NCI-H1092 (cell line): ENCODE measurements around the gene CCDC97.
"Not testable (repeated sequence)": the region's sequence is repeated elsewhere in the genome, so short reads cannot be mapped to it uniquely, and the experiment has no call there.

Experiments
- DNase-seq: peaks from one replicate; lab custom pipeline; 2025; lab: John Stamatoyannopoulos, UW

The CCDC97 gene

DNA sequence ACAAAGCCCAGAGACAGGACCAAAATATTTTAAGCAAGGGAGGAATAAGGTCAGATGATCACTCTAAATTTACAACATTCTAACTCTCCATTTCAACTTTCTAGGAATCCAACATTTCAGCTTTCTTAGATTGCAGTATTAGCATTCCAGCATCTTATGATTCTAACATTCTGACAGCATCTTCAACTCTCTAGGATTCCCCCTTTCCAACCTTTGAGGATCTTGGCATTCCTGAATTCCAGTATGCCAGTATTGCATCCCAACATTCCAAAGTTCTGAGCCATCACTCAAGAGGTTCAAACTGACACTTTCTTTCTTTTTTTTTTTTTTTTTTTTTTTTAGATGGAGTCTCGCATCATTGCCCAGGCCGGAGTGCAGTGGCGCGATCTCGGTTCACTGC, 30.0 kb downstream of the CCDC97 start:
- DNase-seq, result no peak

DNA sequence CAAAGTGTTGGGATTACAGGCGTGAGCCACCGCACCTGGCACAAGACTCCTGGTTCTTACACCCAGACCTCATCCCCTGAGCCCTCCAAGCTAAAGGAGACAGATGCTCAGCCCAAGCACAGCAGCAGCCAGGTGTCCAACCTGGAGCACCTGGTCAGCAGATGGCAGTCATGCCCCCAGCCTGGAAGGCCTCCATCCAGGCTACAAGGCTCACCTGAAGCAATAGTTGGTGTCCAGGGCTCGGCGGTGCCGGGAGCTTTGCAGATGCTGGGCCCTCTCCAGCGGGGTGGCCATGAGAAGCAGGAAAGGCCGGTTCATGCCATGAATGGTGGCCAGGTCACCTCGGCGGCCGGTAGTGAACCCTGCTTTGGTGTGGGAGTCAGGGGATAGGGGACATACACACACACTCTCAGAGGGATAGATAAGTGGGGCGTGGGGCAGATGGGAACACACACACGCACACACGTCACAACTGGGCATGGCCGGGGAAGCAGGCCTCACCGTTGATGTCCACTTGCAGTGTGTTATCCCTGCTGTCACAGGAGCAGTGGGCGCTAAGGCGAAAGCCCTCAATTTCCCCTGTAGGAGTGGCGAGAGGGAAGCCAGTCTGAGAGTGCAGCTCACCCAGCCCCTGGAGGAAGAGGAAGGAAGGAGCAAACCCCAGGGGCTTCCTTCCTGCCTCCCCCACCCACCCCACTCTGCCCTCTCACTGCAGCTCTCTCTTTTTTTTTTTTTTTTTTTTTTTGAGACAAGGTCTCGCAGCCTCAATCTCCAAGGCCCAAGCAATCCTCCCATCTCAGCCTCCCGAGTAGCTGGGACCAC, 31.9 kb downstream of the CCDC97 start:
- DNase-seq, result no peak

DNA sequence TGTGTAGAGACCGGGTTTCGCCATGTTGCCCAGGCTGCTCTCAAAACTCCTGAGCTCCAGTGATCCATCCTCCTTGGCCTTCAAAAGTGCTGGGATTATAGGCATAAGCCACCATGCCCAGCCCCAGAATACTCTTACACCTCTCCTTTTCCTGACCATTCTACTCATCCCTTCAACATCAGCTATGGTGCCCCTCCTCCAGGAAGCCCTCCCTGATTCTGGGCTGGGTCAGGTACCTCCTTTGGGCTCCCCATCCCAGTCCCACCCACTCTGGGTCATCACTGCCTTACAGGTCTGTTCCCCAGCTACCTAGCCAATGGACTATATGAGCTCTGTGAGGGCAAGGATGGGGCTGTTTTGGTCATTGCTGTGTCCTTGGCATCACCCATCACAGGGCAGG, 34.2 kb downstream of the CCDC97 start:
- DNase-seq, result no peak

DNA sequence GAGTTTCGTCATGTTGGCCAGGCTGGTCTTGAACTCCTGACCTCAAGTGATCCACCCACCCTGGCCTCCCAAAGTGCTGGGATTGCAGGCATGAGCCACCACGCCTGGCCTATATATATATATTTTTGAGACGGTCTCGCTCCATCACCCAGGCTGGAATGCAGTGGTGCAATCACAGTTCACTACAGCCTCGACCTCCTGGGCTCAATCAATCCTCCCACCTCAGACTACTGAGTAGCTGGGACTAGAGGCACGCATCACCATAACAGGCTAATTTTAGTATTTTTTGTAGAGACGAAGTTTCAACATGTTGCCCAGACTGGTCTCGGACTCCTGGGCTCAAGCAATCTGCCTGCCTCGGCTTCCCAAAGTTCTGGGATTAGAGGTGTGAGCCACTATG, 36.9 kb downstream of the CCDC97 start:
- not testable (repeated sequence) for DNase-seq

DNA sequence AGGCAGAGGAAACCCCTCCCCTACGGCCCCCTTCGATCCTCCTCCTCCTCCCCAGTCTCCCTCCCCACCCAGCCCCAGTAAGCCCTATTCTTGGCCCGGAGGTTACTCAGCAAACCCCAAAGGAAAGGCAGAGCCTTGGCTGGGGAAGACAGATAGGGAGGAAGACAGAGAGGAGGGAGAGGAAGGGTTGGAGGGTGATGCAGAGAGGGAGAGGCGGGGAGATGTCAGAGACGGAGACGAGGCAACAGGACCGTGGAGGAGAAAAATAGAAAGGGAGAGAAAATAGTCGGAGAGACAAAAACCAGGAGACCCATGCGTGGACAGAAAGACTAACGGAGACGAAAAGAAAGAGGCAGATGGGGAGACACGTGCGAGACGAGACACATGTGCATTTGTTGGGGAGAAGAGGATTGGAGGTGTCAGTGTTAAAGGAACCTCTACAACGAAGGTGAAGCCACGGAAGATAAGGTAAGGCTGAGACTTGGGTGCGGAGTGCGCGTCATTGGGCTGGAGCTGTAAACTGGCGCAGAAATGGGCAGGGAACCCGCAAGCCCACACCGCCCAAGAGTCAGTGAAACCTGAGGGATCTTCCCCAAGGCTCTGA, 40.9 kb downstream of the CCDC97 start:
- no peak for DNase-seq

DNA sequence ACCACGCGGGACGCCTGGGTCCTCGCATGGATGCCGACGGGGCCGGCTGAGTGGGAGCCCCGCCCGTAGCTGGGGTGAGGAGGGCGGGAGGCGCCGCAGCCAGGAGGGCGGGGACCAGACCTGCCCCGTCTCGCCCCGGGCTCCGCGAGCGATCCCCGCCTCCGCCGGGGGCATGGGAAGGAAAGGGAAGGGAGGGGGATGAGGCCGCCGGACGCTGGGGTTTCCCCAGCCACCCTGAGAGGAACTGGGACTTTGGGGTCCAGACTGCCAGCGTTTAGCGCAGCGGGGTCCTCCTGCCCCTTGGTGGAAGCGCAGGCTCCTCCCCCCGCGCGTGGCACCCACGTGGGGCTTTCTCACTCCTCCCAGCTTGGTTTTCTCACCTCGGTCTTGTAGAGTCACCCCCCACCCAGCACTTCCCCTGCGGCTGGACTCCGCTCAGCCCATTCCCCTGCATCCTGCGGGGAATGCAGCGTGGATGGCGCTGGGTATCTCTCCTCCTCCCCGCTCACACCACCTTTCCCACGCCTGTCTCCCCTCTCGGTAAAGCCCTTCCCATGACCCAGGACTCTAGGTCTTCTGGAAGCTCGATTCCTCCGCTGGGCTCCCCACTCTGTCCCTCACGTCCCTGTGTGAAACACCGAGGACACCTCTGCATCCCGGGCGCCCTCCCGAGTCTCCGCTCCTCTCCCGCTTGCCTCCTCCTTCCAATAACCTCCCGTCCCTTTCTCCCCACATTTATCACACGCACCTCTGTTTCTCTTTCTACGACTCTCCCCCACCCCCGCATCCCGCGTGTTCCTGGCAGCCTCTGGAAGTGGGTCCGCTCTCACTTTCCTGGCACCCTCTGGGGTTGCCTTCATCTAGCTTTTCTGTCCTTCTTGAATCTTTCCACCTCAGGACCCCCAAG, 41.6 kb downstream of the CCDC97 start:
- no peak for DNase-seq

DNA sequence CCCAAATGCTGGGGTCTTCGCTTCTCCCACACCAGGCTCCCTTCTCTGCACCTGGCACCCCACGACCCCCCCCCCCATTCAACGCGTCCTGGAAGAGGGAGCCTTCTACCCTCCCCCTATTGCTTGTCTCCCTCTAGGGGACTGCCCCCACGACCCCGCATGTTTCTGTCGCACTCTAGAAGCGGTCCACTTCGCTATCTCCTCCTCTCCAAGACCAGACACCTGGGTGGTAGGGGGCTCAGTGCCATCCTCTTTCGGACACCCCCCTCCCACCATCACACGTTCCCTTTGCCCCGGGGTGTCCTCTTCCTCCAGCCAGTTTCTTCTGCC, 42.3 kb downstream of the CCDC97 start:
- no peak for DNase-seq

DNA sequence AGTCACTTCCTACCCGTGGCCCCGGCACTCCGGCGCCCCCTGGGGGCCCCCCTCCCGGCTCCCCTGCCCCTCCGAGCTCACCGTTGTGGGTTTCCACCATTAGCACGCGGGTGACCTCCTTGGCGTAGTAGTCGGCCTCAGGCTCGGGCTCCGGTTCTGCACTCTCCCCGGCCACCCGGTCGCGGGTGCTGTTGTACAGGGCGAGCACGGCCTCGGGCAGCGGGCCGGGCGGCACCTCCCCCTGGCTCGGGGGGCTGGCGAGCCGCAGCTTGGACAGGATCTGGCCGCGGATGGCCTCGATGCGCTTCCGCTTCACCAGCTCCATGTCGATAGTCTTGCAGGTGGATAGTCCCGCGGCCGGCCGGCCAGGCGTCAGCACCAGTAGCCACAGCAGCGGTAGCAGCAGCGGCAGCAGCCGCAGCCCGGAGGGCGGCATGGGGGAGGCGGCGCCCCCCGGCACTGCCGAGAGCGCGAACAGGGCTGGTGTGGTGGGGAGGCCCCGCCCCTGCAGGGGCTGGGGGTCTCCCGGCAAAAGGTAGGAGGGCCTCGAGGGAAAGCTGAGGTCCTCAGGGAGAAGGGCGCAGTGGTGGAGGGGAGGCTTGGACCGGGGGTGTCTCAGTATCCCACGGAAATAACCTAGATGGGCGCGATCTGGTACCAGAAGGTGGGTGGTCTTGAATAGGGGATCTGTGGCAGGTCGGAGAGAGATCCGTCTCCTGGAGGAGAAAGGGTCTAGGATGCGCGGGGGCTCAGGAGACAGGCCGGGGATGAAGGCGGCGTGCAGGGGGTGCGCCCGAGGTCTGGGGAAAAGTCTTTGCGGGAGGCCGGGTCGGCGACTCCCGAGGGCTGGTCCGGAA, 42.9 kb downstream of the CCDC97 start:
- DNase-seq, result no peak

DNA sequence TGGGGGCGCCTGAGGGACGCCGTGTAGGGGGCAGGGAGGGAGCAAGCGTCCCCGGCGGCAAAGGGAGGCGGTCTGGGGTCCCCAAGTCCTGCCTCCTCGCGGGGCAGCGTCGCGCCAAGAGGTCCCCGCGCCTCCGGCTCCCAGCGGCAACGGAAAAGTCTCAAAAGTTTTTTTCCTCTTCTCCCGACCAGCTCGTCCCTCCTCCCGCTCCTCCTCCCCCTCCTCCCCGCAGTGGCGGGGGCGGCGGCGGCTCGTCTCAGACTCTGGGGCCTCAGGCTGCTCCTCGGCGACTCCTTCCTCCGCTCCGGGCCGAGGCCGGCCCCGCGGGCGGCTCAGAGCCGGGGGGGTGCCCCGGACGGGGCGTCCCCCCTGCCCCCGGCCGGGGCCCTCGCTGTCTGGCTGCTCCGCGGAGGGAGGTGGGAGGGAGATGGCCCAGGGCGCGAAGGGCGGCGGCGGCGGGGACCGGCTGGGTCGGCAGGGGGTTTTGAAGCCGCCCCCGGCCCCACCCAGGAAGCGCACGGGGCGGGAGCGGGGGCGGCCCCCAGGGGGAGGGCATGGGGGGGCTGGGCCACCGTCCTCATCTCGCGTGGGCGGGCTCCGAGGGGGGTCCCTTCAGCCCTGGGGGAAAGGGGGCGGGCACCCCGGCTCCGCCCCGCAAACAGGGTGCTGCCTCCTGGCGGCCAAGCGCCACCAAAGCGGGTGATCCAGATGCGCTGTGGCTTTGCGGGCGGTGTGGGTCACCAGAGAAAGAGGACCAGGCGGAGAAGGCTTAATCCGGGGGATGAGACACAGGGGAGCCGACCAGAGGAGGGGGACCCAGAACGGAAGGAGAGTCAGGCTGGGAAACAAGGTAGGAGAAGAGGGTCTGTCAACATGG, 43.7 kb downstream of the CCDC97 start, which contains the start of gene TGFB1:
Gene TGFB1, minus strand, starts transcription at position 457 of the 877 bp plus-strand sequence. CDS start 878 bp downstream, outside the sequence.
- no peak for DNase-seq

DNA sequence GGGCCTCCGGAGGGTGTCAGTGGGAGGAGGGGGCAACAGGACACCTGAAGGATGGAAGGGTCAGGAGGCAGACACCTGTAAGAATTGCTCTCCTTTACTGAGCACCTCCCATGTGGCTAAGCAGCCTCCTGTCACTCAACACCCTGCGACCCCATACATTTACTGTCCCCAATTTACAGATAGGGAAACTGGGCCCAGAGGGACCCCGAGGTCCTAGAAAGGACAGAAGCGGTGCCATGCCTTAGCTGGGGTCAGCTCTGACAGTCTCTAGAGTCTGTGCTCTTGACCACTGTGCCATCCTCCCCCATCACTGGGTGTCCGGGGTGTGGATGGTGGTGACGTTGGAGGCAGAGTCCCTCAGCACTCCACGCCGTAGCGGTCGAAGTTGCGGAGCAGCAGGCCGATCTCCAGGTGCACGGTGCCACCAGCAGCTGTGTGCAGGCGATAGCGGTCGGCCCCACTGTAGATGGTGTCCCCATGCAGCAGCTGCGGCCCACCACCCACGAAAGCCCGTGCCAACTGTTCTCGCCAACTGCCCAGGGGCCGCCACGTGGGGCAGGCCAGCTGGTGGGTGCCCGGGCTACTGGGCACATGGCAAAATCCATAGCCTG, 44.5 kb downstream of the CCDC97 start:
- DNase-seq, result no peak

DNA sequence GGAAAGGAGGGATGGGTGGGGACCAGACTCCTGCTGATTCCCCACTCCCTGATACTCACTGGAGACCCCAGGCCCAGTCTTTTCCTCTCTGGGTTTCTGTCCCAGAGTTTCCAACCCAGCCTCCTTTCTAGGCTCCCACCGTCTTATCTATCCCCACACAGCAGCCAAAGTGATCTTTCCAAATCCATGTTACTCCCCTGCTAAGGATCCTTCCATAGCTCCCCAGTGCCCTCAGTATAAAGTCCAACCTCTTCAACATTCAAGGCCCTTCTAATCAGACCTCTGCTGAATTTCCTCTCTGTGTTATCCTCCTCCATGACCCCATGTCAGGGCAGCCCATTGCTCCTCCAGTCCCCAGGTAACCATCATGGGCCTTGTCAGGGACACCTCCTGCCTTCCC, 45.1 kb downstream of the CCDC97 start:
- DNase-seq, result no peak

DNA sequence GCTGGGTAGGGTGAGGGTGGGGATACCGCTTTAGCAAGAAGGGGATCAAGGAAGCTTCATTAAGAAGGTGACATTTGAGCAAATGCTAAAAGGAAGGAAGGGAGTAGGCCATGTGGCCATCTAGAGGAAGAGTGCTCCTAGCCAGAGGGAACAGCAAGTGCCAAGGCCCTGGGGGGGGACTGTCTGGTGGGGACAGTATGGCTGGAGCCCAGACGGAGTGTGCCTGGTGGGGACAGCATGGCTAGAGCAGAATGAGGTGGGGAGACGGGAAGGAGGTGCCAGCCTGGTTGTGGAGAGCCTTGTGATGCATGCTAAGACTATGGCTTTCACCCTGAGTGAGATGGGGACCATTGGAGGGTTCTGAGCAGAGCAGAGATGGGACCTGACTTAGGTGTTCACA, 45.8 kb downstream of the CCDC97 start:
- no peak for DNase-seq

DNA sequence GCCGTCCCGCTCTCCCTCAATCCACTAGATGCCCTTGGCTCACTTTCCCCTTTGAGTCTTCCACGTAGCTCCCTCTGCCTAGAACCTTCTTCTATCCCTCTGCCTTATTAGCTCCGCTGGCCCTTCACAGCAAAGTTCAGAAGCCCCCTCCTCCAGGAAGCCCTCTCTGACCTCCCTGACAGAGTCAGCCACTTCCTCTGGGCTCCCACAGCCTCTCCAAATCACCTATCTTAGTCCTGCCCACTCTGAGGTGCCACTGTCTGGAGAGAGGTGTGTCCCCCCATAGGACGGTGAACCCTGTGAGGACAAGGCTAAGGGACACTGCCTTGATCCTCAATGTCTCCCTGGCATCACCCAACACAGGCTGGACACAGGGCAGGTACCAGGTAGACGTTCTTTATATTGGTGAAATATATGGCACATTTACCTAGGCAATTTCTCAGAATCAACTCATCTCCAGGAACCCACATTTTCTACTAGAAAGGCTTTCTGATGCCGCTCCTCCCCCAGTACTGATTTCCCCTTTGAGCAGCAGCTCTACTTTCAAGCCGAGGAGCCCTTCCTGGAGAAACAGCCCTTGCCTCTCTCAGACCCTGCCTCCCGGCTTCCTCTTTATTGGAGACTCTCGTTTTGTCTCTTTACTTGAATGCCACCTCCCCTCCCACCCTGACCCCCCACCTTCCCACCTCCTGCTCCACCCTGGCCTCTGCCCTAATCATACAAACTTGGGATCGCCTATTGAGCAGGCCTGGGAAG, 47.2 kb downstream of the CCDC97 start:
- no peak for DNase-seq

DNA sequence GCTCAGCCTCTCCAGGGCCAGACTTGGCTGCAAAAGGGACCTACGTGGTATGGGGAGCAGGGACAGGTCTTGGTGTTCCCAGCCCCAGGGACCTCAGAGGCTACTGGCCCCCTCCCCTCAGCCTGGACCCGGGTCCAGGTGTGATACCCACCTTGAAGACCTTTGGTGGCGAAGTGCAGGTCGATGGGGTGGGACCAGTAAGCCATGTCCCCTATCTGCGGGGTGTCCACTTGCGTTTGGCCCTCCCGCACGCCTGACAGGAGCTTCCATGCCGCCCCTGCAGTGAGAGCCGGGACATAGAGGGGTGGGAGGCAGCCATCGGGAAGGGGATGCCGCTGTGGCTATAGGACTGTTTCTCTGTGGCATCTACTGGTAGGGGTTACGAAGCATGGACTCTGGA, 47.8 kb downstream of the CCDC97 start:
- DNase-seq, result no peak

DNA sequence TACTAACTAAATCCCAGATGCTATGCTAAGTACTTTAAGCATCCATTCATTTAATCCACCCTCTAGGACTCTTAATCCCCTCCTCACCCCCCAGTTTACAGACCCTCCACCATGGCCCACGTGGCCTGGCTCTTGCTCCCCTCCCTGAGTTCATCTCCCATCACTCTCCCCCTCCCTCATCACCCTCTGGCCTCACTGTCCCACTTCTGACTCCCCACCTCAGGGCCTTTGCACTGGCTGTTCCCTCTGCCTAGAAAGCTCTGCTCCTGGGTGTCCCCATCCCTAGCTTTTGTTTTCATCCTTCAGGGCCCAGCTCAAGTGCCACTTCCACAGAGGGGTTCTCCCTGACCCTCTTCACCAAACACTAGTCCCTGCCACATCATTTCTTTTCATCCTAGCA, 49.8 kb downstream of the CCDC97 start:
- DNase-seq, result no peak

DNA sequence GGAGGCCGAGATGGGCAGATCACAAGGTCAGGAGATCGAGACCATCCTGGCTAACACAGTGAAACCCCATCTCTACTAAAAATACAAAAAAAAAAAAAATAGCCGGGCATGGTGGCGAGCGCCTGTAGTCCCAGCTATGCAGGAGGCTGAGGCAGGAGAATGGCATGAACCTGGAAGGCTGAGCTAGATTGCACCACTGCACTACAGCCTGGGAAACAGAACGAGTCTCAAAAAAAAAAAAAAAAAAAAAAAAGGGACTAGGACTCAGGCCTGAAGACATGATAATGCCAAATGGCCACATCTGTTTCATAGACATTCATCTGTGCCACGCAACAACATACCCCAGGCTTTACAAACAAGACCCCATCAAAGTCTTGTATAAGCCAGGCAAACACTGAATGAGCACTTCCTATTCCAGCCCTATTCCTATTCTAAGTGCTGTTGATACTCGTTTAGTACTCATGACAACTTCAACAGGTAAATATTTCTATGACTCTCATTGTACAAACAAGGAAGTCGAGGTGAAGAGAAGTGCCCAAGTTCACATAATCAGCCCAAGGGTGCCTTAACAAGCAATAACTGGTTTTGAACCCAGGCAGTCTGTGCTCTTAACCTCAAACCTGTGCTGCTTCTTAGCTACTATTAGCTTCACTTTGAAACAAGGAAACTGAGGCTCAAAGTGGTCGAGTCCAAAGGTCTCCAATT, 52.3 kb downstream of the CCDC97 start:
- no peak for DNase-seq

DNA sequence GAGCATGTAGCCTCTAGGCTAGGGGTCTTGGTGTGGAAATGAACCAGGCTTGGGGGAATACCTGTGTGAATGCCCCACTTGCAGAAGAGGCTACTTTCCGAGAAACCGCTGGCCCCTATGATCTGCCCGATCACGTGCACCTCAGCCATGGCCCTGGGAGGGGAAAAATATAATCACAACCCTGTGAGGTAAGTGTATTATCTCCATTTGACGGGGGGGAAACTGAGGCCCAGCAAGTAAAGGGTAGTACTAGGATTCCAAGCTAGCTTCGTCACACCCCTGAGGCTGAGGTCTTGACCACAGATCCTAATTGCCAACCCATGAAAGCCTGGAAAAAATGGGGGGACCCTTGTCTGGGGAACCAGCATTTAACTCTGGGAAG, 53.4 kb downstream of the CCDC97 start:
- no peak for DNase-seq

DNA sequence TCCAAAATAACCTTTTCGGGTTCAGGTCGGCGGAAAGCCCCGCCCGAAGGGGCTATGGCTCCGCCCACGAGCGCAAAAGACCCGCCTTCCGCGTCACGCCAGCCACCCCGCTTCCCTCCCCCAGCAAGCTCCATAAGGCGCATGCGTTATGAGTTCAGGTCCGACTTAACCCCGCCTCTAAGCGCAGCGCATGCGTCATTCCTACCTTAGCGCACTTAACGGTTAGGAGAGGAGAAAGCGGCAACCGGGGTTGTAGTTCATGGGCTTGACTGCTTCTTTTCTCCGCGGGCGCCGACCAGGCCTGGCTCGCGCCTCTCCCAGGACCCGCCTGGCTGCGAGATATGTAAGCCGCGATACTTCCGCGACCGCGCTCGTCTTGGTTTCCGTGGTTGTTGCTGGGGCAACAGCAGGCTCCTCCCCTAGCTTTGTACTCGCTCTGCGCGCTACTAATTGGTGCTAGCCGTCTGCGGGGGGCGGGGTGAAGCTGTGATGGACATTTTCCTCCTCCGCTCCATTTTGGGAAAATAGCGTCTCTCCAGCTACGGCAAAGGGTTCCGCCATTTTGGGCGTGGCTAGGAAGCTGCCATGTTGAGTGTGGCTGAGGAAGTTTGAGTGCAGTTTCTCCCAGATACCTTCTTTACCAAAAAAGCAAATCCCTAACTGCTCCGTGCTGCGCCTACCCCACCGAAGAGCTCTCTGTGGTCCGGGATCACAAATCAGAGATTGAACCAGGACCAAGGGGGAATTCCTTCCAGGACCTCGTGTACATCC, 54.0 kb downstream of the CCDC97 start, which contains the start of gene B9D2:
Gene B9D2, minus strand, starts transcription at position 397 of the 771 bp plus-strand sequence. CDS start 630 bp downstream, outside the sequence.
- peak; percentile 95 for DNase-seq
